Activated CD8-positive, alpha-beta memory T cell treated with anti-CD3 and anti-CD28 coated beads, Interleukin-2, amount 10 ng/mL, durations not matched to agents 7 days and 5 days (primary cell): ENCODE results near the gene BTF3L4. TPM values are rescaled to one million over a fixed set of nuclear protein-coding genes. Genes with fewer than 3 reads are reported as not detected.
"Not testable (repeated sequence)": the region's sequence is repeated elsewhere in the genome, so short reads cannot be mapped to it uniquely, and the experiment has no call there.

Experiments used
- ATAC-seq: fragments of 150-1000 bp; cut with Tn5 transposase; one replicate; pipeline ENCODE4 v1.10.0; 2021; ENCODE audit warnings: moderate library complexity
- CTCF ChIA-PET: fragments of 350-600 bp; sonication (Branson Sonifier 250); formaldehyde crosslinking; loops from one replicate; lab custom pipeline; 2021; ENCODE audit warnings: antibody characterized with exemption; lab: Charles Lee
- DNase-seq: peaks from one replicate; pipeline ENCODE4 v3.0.0-alpha.2; 2020
- H3K27ac Mint-ChIP-seq: one replicate; pipeline ENCODE4 v1.8.0; 2021; ENCODE audit warnings: mild to moderate bottlenecking, mixed read lengths
- H3K27me3 Mint-ChIP-seq: one replicate; pipeline ENCODE4 v1.8.0; 2021; ENCODE audit warnings: mixed read lengths
- H3K36me3 Mint-ChIP-seq: one replicate; pipeline ENCODE4 v1.8.0; 2021; ENCODE audit warnings: mild to moderate bottlenecking, mixed read lengths
- H3K4me1 Mint-ChIP-seq: one replicate; pipeline ENCODE4 v1.8.0; 2021; ENCODE audit warnings: mixed read lengths
- H3K4me3 Mint-ChIP-seq: one replicate; pipeline ENCODE4 v1.8.0; 2021; ENCODE audit warnings: mild to moderate bottlenecking, moderate library complexity, mixed read lengths
- H3K9me3 Mint-ChIP-seq: one replicate; pipeline ENCODE4 v1.8.0; 2022; ENCODE audit warnings: low read depth, mixed read lengths
- total RNA-seq, 2 experiments: library from RNA; stranded (reverse); gene quantifications; one replicate each; pipeline ENCODE4 v1.2.3, GENCODE V29; 2021

The BTF3L4 gene
- total RNA-seq, 2 experiments from 2014 or later = 25.6 to 31.5 TPM

DNA sequence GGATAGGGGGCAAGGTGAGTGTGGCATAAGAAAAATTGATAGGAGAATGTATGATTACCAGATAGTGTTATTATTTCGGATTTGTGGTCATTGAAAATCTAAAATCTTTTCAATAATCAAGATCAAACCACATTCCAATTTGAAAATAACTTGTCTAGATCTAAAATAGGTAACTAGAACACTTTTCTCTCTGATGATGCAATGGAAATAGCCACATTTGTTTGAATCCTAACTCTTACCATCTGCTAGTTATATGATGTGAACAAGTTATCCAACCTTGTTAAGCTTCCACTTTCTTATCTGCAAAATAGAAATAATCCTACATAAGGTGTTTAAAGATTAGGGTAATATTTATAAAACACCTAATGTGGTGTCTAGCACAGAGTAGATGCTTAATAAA is 3.8 kb downstream of the BTF3L4 start:
- Mint-ChIP-seq H3K27me3 (no peaks in the 10 kb centered on the region), H3K36me3 (peaks cover 35% of the 10 kb centered on the region), H3K4me1 (peaks cover 32% of the 10 kb centered on the region), H3K4me3 (no peak overlapping the region), H3K9me3 (no peaks in the 10 kb centered on the region), H3K27ac (no peak overlapping the region)
- no peak for ATAC-seq
- no peak for DNase-seq
- CTCF ChIA-PET = no interaction called here

DNA sequence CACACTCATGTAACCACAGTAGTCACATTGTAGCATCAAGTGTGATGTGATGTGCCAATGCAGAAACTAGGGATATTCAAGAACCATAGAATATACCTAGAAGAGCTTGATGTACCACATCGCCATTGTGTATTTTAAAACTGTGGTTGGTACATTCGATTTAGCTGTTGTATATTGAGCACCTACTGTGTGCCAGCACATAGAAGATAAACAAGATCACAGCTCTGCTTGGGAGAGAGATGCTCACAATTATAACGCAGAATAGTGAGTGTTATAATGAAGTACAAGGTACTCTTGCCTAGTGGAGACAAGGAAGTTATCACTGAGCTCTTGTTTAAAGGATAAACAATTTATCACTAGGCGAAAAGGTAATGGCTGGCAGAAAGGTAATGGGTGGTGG is 4.7 kb downstream of the BTF3L4 start:
- Mint-ChIP-seq H3K36me3 (peaks cover 34% of the 10 kb centered on the region), H3K4me1 (peaks cover 32% of the 10 kb centered on the region), H3K27me3 (no peaks in the 10 kb centered on the region), H3K27ac (no peak overlapping the region), H3K9me3 (no peaks in the 10 kb centered on the region), H3K4me3 (no peak overlapping the region)
- ATAC-seq (no peak), DNase-seq (no peak)
- CTCF ChIA-PET = no interaction called here

DNA sequence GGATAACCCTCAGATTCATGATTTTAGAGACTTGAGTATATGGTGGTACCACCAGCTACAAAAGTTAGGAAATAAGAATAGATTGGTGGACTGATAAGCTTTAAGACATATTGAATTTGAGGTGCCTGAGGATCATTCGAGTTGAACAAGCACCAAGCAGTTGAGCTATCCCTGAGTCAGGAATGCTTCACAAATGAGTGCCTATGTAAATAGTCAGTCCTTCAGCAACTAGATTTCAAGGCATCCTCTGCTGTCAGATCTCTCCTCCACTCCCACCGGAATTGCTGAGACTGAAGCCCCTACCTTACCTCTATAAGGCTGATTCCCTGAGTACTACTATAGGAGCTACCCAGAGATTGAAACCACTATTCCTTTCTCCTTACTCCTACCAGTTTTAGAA is 7.1 kb downstream of the BTF3L4 start:
- H3K36me3 Mint-ChIP-seq = peaks cover 35% of the 10 kb centered on the region
- peaks cover 19% of the 10 kb centered on the region for H3K4me1 Mint-ChIP-seq
- no peak overlapping the region for H3K27ac Mint-ChIP-seq
- no peak for DNase-seq
- H3K4me3 Mint-ChIP-seq = no peak overlapping the region
- no peaks in the 10 kb centered on the region for H3K27me3 Mint-ChIP-seq
- CTCF ChIA-PET = no interaction called here
- ATAC-seq = no peak
- no peaks in the 10 kb centered on the region for H3K9me3 Mint-ChIP-seq

DNA sequence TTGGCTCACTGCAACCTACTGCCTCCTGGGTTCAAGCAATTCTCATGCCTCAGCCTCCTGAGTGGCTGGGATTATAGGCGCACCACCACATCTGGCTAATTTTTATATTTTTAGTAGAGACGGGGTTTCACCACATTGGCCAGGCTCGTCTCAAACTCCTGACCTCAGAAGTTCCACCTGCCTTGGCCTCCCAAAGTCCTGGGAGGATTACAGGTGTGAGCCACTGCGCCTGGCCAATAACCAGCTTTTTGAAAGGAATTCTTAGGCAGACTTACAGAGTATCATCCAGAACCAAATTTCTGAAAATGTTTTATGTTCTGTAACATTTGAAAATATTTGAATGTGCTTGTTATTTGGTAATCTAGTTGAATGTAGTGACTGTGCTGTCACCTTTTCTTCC is 14.6 kb downstream of the BTF3L4 start:
- Mint-ChIP-seq H3K4me1 (peaks cover 7% of the 10 kb centered on the region), H3K27ac (no peak overlapping the region), H3K9me3 (no peaks in the 10 kb centered on the region), H3K4me3 (no peak overlapping the region), H3K36me3 (peaks cover 18% of the 10 kb centered on the region), H3K27me3 (no peaks in the 10 kb centered on the region)
- no peak for DNase-seq
- ATAC-seq = no peak
- CTCF ChIA-PET = interaction anchor here (0.9 to 1.0 kb wide), 2 partner anchors 14 to 71 kb away, joined by 3 read pairs; partner anchors contain the start of gene ZFYVE9

DNA sequence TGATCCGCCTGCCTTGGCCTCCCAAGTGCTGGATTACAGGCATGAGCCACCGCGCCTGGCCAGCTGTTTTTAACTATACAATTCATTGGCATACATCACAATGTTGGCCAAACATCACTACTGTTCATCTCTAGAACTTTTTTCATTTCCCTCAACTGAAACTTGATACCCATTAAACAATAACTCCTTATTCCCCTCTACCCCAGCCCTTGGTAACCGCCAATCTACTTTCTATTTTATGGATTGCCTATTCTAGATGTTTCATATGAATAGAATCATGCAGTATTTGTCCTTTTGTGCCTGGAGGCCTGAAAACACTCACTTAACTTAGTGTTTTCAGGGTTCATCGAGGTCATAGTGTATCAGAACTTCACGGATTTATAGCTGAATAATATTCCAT is 16.2 kb downstream of the BTF3L4 start:
- Mint-ChIP-seq H3K27ac (no peak overlapping the region), H3K27me3 (no peaks in the 10 kb centered on the region), H3K4me1 (peaks cover 7% of the 10 kb centered on the region), H3K36me3 (peaks cover 18% of the 10 kb centered on the region), H3K9me3 (no peaks in the 10 kb centered on the region), H3K4me3 (no peak overlapping the region)
- ATAC-seq = no peak
- no peak for DNase-seq
- CTCF ChIA-PET = interaction anchor here (1.1 to 1.2 kb wide), 2 partner anchors 15 to 39 kb away, joined by 4 to 6 read pairs; no protein-coding TSS in a partner anchor

DNA sequence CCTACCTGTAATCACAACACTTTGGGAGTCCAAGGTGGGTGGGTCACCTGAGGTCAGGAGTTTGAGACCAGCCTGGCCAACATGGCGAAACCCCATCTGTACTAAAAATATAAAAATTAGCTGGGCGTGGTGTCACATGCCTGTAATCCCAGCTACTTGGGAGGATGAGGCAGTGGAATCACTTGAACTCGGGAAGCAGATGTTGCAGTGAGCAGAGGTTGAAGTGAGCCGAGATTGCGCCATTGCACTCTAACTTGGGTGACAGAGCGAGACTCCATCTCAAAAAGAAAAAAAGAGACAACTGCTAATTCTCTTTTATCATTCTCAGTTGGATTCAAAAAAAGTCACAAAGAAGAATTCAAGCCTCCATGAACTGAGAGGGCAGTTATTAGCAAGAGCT is 21.2 kb downstream of the BTF3L4 start:
- ATAC-seq, H3K4me1 Mint-ChIP-seq, H3K4me3 Mint-ChIP-seq, H3K9me3 Mint-ChIP-seq, H3K27ac Mint-ChIP-seq, DNase-seq, H3K27me3 Mint-ChIP-seq: not testable (repeated sequence)
- H3K36me3 Mint-ChIP-seq = peaks cover 19% of the 10 kb centered on the region
- CTCF ChIA-PET = interaction anchor here (1.9 kb wide), 1 partner anchor 13 kb away, joined by 4 read pairs; no protein-coding TSS in a partner anchor

DNA sequence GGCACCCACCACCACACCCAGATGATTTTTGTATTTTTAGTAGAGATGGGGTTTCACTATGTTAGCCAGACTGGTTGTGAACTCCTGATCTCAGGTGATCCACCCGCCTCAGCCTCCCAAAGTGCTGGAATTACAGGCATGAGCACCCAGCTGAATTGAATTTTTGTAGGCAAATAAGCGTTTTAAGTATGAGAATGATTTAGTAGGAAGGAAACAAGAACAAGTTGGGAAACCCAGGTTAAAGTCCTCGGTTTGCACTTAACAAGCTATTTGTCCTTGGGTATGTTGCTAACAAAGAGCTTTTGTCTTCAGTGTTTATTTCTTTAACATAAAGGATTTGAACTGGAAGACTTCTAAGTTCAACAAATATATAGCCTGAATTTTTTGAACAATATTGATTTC is 23.9 kb downstream of the BTF3L4 start:
- Mint-ChIP-seq H3K27me3 (no peaks in the 10 kb centered on the region), H3K4me1 (no peaks in the 10 kb centered on the region), H3K36me3 (peaks cover 14% of the 10 kb centered on the region), H3K9me3 (no peaks in the 10 kb centered on the region), H3K27ac (no peak overlapping the region), H3K4me3 (no peak overlapping the region)
- DNase-seq = no peak
- no peak for ATAC-seq
- CTCF ChIA-PET = interaction anchor here (0.6 to 0.7 kb wide), 3 partner anchors 79 to 720 kb away, joined by 3 to 4 read pairs (median 3); no protein-coding TSS in a partner anchor

DNA sequence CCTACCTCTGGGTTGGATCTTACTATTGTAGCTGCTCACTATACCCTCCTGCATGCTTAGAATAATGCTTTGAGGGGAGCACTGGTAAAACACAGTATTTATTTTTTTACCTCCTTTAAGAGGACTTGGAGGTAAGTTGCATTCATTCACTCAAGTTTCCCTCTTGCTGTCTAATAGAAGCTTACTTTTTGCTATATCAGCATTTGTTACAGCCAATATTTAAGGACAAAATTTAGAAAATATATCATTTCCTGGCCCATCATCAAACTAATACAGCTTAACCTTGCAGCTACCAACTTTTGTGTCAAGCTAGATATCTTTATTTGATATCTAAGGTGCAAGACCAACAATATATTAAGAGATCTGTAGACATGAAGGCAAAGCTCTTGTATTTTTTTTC is 31.8 kb downstream of the BTF3L4 start:
- CTCF ChIA-PET, H3K4me3 Mint-ChIP-seq, H3K9me3 Mint-ChIP-seq, H3K27me3 Mint-ChIP-seq, H3K27ac Mint-ChIP-seq, DNase-seq, H3K4me1 Mint-ChIP-seq, ATAC-seq: not testable (repeated sequence)
- peaks cover 30% of the 10 kb centered on the region for H3K36me3 Mint-ChIP-seq

DNA sequence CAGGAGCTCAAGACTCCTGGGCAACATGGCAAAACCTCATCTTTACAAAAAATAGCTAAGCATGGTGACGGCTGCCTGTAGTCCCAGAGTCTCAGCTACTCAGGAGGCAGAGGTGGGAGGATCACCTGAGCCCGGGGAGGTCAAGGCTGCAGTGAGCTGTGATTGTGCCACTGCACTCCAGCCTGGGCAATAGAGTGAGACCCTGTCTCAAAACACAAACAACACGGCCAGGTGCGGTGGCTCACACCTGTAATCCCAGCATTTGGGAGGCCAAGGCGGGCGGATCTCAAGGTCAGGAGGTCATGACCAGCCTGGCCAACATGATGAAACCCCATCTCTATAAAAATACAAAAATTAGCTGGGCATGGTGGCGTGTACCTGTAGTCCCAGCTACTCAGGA is 38.2 kb downstream of the BTF3L4 start:
- peak; percentile 11 for DNase-seq
- H3K4me1 Mint-ChIP-seq, H3K9me3 Mint-ChIP-seq, H3K4me3 Mint-ChIP-seq, H3K27ac Mint-ChIP-seq, CTCF ChIA-PET, H3K27me3 Mint-ChIP-seq, ATAC-seq: not testable (repeated sequence)
- H3K36me3 Mint-ChIP-seq = peaks cover 15% of the 10 kb centered on the region

DNA sequence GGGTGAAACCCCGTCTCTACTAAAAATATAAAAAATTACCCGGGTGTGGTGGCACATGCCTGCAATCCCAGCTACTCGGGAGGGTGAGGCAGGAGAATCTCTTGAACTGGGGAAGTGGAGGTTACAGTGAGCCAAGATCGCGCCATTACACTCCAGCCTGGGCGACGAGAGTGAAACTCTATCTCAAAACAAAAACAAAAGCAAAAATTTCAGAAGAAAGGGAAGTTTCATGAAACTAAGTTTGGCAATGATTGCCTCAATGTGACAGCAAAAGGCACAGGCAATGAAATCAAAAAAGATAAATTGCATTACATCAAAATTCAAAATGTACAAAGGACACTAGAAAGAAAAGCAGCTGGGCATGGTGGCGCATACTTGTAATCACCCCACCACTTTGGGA is 40.1 kb downstream of the BTF3L4 start:
- Mint-ChIP-seq H3K9me3 (no peaks in the 10 kb centered on the region), H3K4me1 (peaks cover 3% of the 10 kb centered on the region), H3K27me3 (peaks cover 11% of the 10 kb centered on the region), H3K36me3 (peaks cover 5% of the 10 kb centered on the region), H3K4me3 (peak overlapping the region; percentile 27), H3K27ac (no peak overlapping the region)
- CTCF ChIA-PET = interaction anchor here (0.7 kb wide), 1 partner anchor 38 kb away, joined by 3 read pairs; no protein-coding TSS in a partner anchor
- no peak for ATAC-seq
- DNase-seq = peak; percentile 21

DNA sequence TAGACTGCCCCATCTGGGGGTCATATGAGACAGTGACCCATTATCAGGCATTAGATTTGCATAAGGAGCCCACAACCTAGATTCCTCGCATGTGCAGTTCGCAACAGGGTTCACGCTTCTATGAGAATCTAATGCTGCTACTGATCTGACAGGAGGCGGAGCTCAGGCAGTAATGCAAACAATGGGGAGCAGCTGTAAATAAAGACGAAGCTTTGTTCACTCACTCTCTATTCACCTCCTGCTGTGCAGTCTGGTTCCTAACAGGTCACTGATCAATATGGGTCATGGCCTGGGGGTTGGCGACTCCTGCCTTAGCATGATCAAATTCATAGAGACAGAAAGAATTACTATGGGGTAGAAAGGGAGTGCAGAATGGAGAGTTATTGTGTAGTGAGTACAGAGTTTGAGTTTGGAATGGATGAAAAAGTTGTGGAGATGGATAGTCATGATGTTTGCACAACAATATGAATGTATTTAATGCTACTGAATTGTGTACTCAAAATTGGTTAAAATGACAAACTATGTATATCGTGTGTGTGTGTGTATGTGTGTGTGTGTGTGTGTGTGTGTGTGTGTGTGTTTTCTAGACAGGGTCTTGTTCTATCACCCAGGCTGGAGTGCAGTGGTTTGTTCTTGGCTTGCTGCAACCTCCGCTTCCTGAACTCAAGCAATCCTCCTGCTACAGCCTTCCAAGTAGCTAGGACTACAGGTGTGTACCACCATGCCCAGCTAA is 42.2 kb downstream of the BTF3L4 start:
- H3K4me1 Mint-ChIP-seq = peaks cover 14% of the 10 kb centered on the region
- DNase-seq (peak; percentile 11), ATAC-seq (no peak)
- H3K27me3 Mint-ChIP-seq = peaks cover 12% of the 10 kb centered on the region
- H3K36me3 Mint-ChIP-seq = no peaks in the 10 kb centered on the region
- CTCF ChIA-PET = no interaction called here
- no peaks in the 10 kb centered on the region for H3K9me3 Mint-ChIP-seq
- H3K4me3 Mint-ChIP-seq = no peak overlapping the region
- no peak overlapping the region for H3K27ac Mint-ChIP-seq

DNA sequence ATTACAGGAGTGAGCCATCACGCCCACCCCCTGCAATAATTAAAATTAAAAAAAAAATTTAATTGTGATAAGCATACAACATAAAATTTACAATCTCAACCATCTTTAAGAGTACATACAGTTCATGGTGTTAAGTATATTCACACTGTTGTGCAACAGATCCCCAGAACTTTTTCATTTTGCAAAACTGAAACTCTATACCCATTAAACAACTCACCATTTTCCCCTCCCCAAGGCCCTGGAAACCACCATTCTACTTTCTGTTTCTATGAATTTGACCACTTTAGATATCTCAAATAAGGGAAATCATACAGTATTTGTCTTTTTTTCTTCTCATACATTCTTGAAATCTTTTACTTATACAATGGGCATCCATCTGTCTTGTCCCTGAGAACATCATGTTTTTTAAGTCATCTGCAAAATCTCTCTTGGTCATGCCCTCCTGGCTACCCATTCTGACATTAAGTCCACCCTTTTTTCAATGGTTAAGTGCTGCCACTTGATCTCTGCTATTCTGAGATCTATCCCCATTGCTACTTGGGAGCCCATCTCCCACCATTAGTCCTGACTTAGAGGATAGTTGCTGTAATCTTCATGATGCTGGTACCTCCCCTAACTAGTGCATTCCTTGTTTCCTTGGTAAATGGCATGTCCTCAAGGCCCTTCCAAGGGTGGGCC is 46.4 kb downstream of the BTF3L4 start:
- peaks cover 12% of the 10 kb centered on the region for H3K4me1 Mint-ChIP-seq
- no peaks in the 10 kb centered on the region for H3K36me3 Mint-ChIP-seq
- CTCF ChIA-PET = no interaction called here
- H3K9me3 Mint-ChIP-seq = no peaks in the 10 kb centered on the region
- H3K27me3 Mint-ChIP-seq = peaks cover 9% of the 10 kb centered on the region
- DNase-seq (peak; percentile 22), ATAC-seq (peak; percentile 27)
- H3K4me3 Mint-ChIP-seq = no peak overlapping the region
- H3K27ac Mint-ChIP-seq = no peak overlapping the region

DNA sequence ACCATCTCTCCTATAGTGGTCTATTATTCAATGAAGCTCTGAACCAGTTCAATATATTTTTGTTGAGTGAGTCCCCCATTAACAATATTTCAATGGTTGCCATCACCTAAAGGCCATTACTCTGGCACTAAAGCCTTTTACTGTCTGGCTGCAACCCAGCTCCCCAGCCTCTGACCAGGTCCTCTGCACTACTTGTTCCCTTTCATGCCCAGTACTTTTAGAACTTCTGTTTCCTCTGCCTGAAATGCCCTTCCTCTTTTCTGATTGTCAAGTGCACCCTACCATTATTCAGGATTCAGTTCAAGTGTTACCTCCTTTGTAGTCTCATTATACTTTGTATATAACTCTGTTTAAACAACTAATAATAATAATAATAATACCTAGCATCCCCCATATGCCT is 55.4 kb downstream of the BTF3L4 start:
- DNase-seq = no peak
- Mint-ChIP-seq H3K27me3 (peaks cover 5% of the 10 kb centered on the region), H3K36me3 (no peaks in the 10 kb centered on the region), H3K4me3 (no peak overlapping the region), H3K4me1 (no peaks in the 10 kb centered on the region), H3K27ac (no peak overlapping the region), H3K9me3 (no peaks in the 10 kb centered on the region)
- no peak for ATAC-seq
- CTCF ChIA-PET = no interaction called here

DNA sequence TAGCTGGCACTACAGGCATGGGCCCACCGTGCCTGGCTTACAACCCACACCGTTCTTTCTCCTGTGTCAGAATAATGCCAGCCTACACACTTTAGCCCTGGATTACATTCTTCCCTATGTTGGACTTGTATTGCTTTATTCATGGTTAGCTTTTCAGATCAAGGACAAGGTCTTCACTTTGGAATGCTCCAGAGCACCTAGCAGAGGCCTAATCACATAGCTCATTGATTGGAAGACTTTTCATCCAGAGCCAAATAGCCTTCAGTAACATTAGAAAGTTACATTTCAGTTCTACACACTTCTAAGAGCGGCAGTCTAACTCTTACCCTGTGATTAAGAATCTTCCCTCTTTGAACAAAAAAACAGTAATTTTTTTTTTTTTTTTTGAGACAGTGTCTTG is 56.4 kb downstream of the BTF3L4 start:
- H3K4me3 Mint-ChIP-seq = no peak overlapping the region
- no peaks in the 10 kb centered on the region for H3K9me3 Mint-ChIP-seq
- no peak for DNase-seq
- H3K27me3 Mint-ChIP-seq = peaks cover 5% of the 10 kb centered on the region
- H3K4me1 Mint-ChIP-seq = no peaks in the 10 kb centered on the region
- CTCF ChIA-PET = no interaction called here
- H3K27ac Mint-ChIP-seq = no peak overlapping the region
- no peak for ATAC-seq
- no peaks in the 10 kb centered on the region for H3K36me3 Mint-ChIP-seq
